Skin of body (tissue), 2 donors: ENCODE results near the gene SLC48A1. TPM values are rescaled to one million over a fixed set of nuclear protein-coding genes. Genes with fewer than 3 reads are reported as not detected.

Experiments used
- DNase-seq: peaks from one replicate; lab custom pipeline; 2025; lab: John Stamatoyannopoulos, UW
- total RNA-seq: library from RNA; depleted of rRNA; stranded (reverse); fragments of >200 nt; gene quantifications from one replicate; pipeline ENCODE4 v1.2.3, GENCODE V29; 2014

The SLC48A1 gene
- total RNA-seq, 1 donor from 2014 or later, result 6.7 TPM

GRCh38 chr12:47822401-47822800, 49.4 kb downstream of the SLC48A1 start:
- DNase-seq, result peak; percentile 40

- DNase-seq, result no peak
These were observed 49.8 kb downstream of the SLC48A1 start for GRCh38 chr12:47822863-47823262.

GRCh38 chr12:47823422-47824086, 50.5 kb downstream of the SLC48A1 start:
- DNase-seq, result no peak

GRCh38 chr12:47824198-47824597, 51.2 kb downstream of the SLC48A1 start:
- DNase-seq, result no peak

GRCh38 chr12:47824635-47825034, 51.6 kb downstream of the SLC48A1 start:
- no peak for DNase-seq

- no peak for DNase-seq
These were observed 52.2 kb downstream of the SLC48A1 start for GRCh38 chr12:47825173-47825639.

GRCh38 chr12:47828008-47828975, 55.3 kb downstream of the SLC48A1 start:
- peak; percentile 71 for DNase-seq

GRCh38 chr12:47828976-47829482, 56.0 kb downstream of the SLC48A1 start:
- peak; percentile 71 for DNase-seq

GRCh38 chr12:47829584-47829983, 56.5 kb downstream of the SLC48A1 start:
- no peak for DNase-seq

Other genes with a start within 250 kb of the SLC48A1 start
- 16.2 TPM for gene RPAP3, start 67.2 kb upstream of the SLC48A1 start, total RNA-seq
- gene ENDOU, start 47.7 kb upstream of the SLC48A1 start, total RNA-seq, result 20.8 TPM
- 10.8 TPM for gene RAPGEF3, start 14.4 kb upstream of the SLC48A1 start, total RNA-seq
- 27.1 TPM for gene HDAC7, start 46.7 kb downstream of the SLC48A1 start, total RNA-seq
- gene VDR, start 131.8 kb downstream of the SLC48A1 start, total RNA-seq, result 12.2 TPM
- gene TMEM106C, start 190.4 kb downstream of the SLC48A1 start, total RNA-seq, result 45.2 TPM
- gene COL2A1, start 231.2 kb downstream of the SLC48A1 start, total RNA-seq, result 1.6 TPM